Esophagus squamous epithelium (tissue), 4 donors: Measurements from ENCODE around the gene KIF1A.

ENCODE experiments used
- CTCF ChIP-seq, 6 experiments: fragments of 450-650 bp in 4 of 6; fragments of 200-600 bp in 2 of 6; sonication (generic) in 2 of 6; IDR thresholded peaks; one replicate each; pipeline ENCODE4 v1.5.1; 2016 to 2019; ENCODE audit warnings: antibody characterized with exemption in 6 of 6, mild to moderate bottlenecking in 4 of 6, moderate library complexity in 4 of 6
- POLR2A ChIP-seq, 4 donors: fragments of 450-650 bp; IDR thresholded peaks; one replicate each; pipeline ENCODE4 v1.6.1; 2017; ENCODE audit warnings: antibody characterized with exemption in 4 of 4, mild to moderate bottlenecking in 4 of 4, moderate library complexity in 3 of 4

- no peak for TF ChIP-seq CTCF (IDR thresholded peaks at IDR 0.05)
- no peak for TF ChIP-seq POLR2A (IDR thresholded peaks at IDR 0.05)
Measured at GRCh38 chr2:240688553-240688919, 131.5 kb downstream of the KIF1A start.
